Hindlimb muscle (tissue), 1 donor: Measurements from ENCODE around the gene NRP2. TPM values are rescaled to one million over a fixed set of nuclear protein-coding genes. Genes with fewer than 3 reads are reported as not detected.
A peak's percentile ranks its signal among the peaks of the same experiment; 100 is the strongest.

Experiments
- DNase-seq: peaks from one replicate; pipeline ENCODE4 v3.0.0-alpha.2; 2013
- polyA plus RNA-seq: library from polyadenylated mRNA; unstranded; fragments of 120-200 nt; gene quantifications from one replicate; pipeline ENCODE4 v1.2.1, GENCODE V29; 2013; ENCODE audit not compliant: insufficient read length

Gene NRP2
- polyA plus RNA-seq, 1 donor = 11.1 TPM

- no peak for DNase-seq
These were observed 94.4 kb downstream of the NRP2 start for GRCh38 chr2:205776720-205777119.

- no peak for DNase-seq
These were observed 96.1 kb downstream of the NRP2 start for GRCh38 chr2:205778356-205778755.

GRCh38 chr2:205780645-205781044 lies 98.3 kb downstream of the NRP2 start:
- no peak for DNase-seq

GRCh38 chr2:205781244-205781931 lies 99.1 kb downstream of the NRP2 start:
- DNase-seq = no peak

GRCh38 chr2:205782941-205783340 lies 100.6 kb downstream of the NRP2 start:
- DNase-seq = no peak

GRCh38 chr2:205783872-205784499 lies 101.7 kb downstream of the NRP2 start:
- no peak for DNase-seq

GRCh38 chr2:205785507-205786260 lies 103.4 kb downstream of the NRP2 start:
- DNase-seq = no peak

- DNase-seq = no peak
These were observed 104.7 kb downstream of the NRP2 start for GRCh38 chr2:205786976-205787375.

GRCh38 chr2:205787761-205788160 lies 105.5 kb downstream of the NRP2 start:
- DNase-seq = no peak

- no peak for DNase-seq
These were observed 107.6 kb downstream of the NRP2 start for GRCh38 chr2:205789906-205790305.

GRCh38 chr2:205792908-205793307 lies 110.6 kb downstream of the NRP2 start:
- no peak for DNase-seq

GRCh38 chr2:205796805-205797313 lies 114.6 kb downstream of the NRP2 start:
- no peak for DNase-seq

GRCh38 chr2:205797866-205798265 lies 115.6 kb downstream of the NRP2 start:
- DNase-seq = no peak

- no peak for DNase-seq
These were observed 117.9 kb downstream of the NRP2 start for GRCh38 chr2:205800224-205800623.

- peak; percentile 44 for DNase-seq
These were observed 118.5 kb downstream of the NRP2 start for GRCh38 chr2:205800773-205801172.

- no peak for DNase-seq
These were observed 119.8 kb downstream of the NRP2 start for GRCh38 chr2:205802065-205802464.

- DNase-seq = no peak
These were observed 120.6 kb downstream of the NRP2 start for GRCh38 chr2:205802941-205803340.

GRCh38 chr2:205803500-205803899 lies 121.2 kb downstream of the NRP2 start:
- DNase-seq = no peak

GRCh38 chr2:205805136-205805535 lies 122.8 kb downstream of the NRP2 start:
- no peak for DNase-seq

- no peak for DNase-seq
These were observed 124.0 kb downstream of the NRP2 start for GRCh38 chr2:205806143-205806905.

- DNase-seq = no peak
These were observed 124.9 kb downstream of the NRP2 start for GRCh38 chr2:205807229-205807628.

- no peak for DNase-seq
These were observed 125.5 kb downstream of the NRP2 start for GRCh38 chr2:205807758-205808157.
